IMR-90 (cell line): Measurements from ENCODE around the gene BOD1.

Experiments used
- BHLHE40 ChIP-seq: fragments of 150-350 bp; IDR thresholded peaks from 2 replicates; pipeline ENCODE4 v1.6.1; 2016; ENCODE audit warnings: mild to moderate bottlenecking, low read depth, low read length
- CEBPB ChIP-seq: IDR thresholded peaks from 2 replicates; pipeline ENCODE4 v1.6.1; 2012; ENCODE audit warnings: low read depth, low read length, improper control_type of control experiment
- CTCF ChIP-seq: conservative IDR thresholded peaks from 2 replicates; pipeline ENCODE4 v1.5.1; 2012; ENCODE audit warnings: mild to moderate bottlenecking, low read depth, low read length, improper control_type of control experiment
- FOS ChIP-seq: fragments of 150-350 bp; IDR thresholded peaks from 2 replicates; pipeline ENCODE4 v1.6.1; 2016; ENCODE audit warnings: low read depth, low read length
- MAFK ChIP-seq: IDR thresholded peaks from 2 replicates; pipeline ENCODE4 v1.6.1; 2012; ENCODE audit warnings: low read depth, low read length, improper control_type of control experiment
- MXI1 ChIP-seq: IDR thresholded peaks from 2 replicates; pipeline ENCODE4 v1.6.1; 2012; ENCODE audit warnings: low read depth, mild to moderate bottlenecking, low read length, moderate library complexity, borderline replicate concordance
- NFE2L2 ChIP-seq: fragments of 150-350 bp; IDR thresholded peaks from 2 replicates; pipeline ENCODE4 v1.6.1; 2016; ENCODE audit warnings: low read depth, mild to moderate bottlenecking, low read length
- POLR2A ChIP-seq: IDR thresholded peaks from 2 replicates; pipeline ENCODE4 v1.6.1; 2012; ENCODE audit warnings: mild to moderate bottlenecking, low read depth, low read length
- RCOR1 ChIP-seq: IDR thresholded peaks from 2 replicates; pipeline ENCODE4 v1.6.1; 2012; ENCODE audit warnings: mild to moderate bottlenecking, low read length, improper control_type of control experiment; ENCODE audit not compliant: insufficient replicate concordance
- SMC3 ChIP-seq: fragments of 150-350 bp; IDR thresholded peaks from 2 replicates; pipeline ENCODE4 v1.6.1; 2016; ENCODE audit warnings: low read depth, mild to moderate bottlenecking, antibody characterized with exemption, low read length, moderate library complexity
- TF ChIP-seq, protein P1 (sequence below): fragments of 150-350 bp; IDR thresholded peaks from 2 replicates; pipeline ENCODE4 v1.6.1; 2016; ENCODE audit warnings: low read depth, mild to moderate bottlenecking, low read length, moderate library complexity, borderline replicate concordance
- TF ChIP-seq, protein P2 (sequence below): fragments of 150-350 bp; IDR thresholded peaks from 2 replicates; pipeline ENCODE4 v1.6.1; 2017; ENCODE audit warnings: mild to moderate bottlenecking, antibody characterized with exemption, low read length, low read depth

DNA sequence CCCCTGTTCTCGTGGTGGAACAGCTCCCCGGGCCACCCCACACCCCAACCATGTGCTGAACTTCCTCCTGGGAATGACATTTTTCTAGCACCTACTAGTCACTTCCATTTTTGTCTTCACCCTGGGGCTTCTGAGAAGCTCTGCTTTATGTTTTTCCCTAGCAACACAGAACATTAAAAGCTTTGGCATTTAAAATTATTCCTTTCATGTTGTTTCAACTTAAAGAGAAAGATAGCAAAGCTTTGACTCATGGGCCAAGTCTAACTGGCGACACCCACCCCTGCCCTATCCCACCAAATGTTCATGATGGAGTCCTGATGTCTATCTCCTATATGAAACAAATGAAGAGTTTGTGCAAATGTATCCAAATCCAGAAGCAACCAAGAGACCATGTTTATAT lies 22.4 kb downstream of the BOD1 start:
- TF ChIP-seq RCOR1: no peak
- no peak for TF ChIP-seq CTCF
- TF ChIP-seq, protein P1, sequence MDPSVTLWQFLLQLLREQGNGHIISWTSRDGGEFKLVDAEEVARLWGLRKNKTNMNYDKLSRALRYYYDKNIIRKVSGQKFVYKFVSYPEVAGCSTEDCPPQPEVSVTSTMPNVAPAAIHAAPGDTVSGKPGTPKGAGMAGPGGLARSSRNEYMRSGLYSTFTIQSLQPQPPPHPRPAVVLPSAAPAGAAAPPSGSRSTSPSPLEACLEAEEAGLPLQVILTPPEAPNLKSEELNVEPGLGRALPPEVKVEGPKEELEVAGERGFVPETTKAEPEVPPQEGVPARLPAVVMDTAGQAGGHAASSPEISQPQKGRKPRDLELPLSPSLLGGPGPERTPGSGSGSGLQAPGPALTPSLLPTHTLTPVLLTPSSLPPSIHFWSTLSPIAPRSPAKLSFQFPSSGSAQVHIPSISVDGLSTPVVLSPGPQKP: no peak
- no peak for TF ChIP-seq POLR2A
- no peak for TF ChIP-seq FOS
- TF ChIP-seq MAFK: no peak
- TF ChIP-seq MXI1: no peak
- no peak for TF ChIP-seq NFE2L2
- no peak for TF ChIP-seq CEBPB
- TF ChIP-seq SMC3: no peak
- TF ChIP-seq, protein P2, sequence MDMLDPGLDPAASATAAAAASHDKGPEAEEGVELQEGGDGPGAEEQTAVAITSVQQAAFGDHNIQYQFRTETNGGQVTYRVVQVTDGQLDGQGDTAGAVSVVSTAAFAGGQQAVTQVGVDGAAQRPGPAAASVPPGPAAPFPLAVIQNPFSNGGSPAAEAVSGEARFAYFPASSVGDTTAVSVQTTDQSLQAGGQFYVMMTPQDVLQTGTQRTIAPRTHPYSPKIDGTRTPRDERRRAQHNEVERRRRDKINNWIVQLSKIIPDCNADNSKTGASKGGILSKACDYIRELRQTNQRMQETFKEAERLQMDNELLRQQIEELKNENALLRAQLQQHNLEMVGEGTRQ: no peak
- TF ChIP-seq BHLHE40: no peak
